GM21367 (cell line): Measurements from ENCODE around the gene KIF12.
"Not testable (repeated sequence)": the region's sequence is repeated elsewhere in the genome, so short reads cannot be mapped to it uniquely, and the experiment has no call there.

Experiments
- ATAC-seq: cut with Tn5 transposase; IDR thresholded peaks from one replicate; pipeline ENCODE4 v1.9.1; 2021; ENCODE audit not compliant: unreplicated experiment

The KIF12 gene

DNA sequence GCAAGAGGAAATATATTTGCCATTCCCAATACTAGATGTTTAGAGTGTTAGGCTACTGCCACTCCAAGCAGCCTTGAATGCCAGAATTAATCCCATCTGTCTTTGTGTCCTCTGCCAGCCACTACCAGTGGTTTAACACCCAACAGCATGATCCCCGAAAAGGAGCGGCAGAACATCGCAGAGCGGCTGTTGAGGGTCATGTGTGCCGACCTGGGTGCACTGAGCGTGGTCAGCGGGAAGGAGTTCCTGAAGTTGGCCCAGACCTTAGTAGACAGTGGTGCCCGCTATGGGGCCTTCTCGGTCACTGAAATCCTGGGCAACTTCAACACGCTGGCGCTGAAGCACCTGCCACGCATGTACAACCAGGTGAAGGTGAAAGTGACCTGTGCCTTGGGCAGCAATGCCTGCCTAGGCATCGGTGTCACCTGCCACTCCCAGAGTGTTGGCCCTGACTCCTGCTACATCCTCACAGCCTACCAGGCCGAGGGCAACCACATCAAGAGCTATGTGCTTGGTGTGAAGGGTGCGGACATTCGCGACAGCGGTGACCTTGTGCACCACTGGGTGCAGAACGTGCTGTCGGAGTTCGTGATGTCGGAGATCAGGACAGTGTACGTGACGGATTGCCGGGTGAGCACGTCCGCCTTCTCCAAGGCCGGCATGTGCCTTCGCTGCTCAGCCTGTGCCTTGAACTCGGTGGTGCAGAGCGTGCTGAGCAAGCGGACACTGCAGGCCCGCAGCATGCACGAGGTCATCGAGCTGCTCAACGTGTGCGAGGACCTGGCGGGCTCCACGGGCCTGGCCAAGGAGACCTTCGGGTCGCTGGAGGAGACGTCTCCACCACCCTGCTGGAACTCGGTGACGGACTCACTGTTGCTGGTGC, 50.3 kb downstream of the KIF12 start:
- no peak for ATAC-seq

DNA sequence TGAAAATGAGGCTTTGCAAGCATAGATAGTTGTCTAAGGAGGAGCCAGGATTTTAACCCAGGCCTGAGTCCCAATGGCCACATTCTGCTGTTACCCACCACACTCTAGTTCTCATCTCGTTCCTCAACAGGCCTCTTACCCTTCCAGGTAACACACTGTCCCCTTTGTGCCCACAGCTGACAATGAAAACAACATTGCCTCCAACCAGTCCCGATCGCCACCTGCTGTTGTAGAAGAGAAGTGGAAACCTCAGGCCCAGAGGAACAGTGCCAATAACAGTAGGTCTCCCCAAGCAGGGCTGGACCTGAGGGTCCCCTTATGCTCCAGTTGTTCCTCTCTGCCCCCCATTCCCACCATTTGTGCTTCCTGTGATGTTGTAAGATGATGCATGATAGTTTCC, 51.4 kb downstream of the KIF12 start:
- no peak for ATAC-seq

DNA sequence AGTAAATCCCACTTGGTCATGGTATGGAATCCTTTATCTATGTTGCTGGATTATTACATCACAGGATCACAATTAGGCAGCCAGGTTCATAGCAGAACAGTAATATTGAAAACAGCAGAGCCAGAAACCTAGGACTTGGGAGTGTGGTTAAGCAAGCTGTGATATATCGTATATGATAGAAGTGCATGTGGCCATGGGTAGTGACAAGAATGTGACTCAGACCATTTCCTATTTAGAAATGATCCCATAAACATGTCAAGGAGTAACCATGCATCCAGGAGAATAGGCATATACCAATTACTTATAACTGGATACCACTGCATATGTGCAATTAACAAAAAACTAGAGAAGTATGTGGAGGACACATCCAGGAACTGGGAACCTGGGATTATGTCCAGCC, 52.2 kb downstream of the KIF12 start:
- no peak for ATAC-seq

DNA sequence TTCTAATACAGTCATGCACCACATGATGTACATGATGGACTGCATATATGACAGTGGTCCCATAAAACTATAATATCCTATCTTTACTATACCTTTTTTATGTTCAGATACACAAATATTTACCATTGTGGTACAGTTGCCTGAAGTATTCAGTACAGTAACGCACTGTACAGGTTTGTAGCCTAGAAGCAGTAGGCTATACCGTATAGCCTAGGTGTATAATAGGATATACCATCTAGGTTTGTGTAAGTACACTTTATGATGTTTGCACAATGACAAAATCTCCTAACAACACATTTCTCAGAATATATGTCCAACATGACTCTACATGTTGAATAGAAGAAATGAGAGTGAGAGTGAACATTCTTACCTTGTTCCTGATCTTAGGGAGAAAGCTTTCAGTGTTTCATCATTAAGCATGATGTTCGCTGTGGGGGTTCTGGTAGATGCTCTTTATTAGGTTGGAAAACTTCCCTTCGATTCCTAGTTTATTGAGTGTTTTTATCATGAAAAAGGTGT, 52.8 kb downstream of the KIF12 start:
- no peak for ATAC-seq

DNA sequence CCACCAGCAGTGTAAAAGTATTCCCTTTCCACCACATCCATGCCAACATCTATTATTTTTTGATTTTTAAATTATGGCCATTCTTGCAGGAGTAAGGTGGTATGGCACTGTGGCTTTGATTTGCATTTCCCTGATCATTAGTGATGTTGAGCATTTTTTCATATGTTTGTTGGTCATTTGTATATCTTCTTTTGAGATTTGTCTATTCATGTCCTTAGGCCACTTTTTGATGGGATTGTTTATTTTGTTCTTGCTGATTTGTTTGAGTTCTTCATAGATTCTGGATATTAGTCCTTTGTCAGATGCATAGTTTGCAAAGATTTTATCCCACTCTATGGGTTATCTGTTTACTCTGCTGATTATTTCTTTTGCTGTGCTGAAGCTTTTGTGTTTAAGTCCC, 55.4 kb downstream of the KIF12 start:
- ATAC-seq, result not testable (repeated sequence)
